Right lobe of liver (tissue), 4 donors: ENCODE measurements around the gene SETBP1.

Experiments
- CTCF ChIP-seq, 4 donors: fragments of 200-600 bp in 3 of 4; fragments of 450-650 bp in 1 of 4; IDR thresholded peaks; one replicate each; pipeline versions ENCODE4 v1.5.1 to v1.8.0; 2016 to 2022; ENCODE audit warnings: antibody characterized with exemption in 4 of 4, mild to moderate bottlenecking in 2 of 4
- POLR2A ChIP-seq: fragments of 450-650 bp; IDR thresholded peaks from one replicate; pipeline ENCODE4 v1.6.1; 2017; ENCODE audit warnings: antibody characterized with exemption, mild to moderate bottlenecking
- donor health status: DM: no; HTN: no; CAD: no.
- donor health status: DM: no; HTN: no; CAD: no.
- donor health status: DM: no; HTN: yes; CAD: no.

GRCh38 chr18:44882163-44882868 lies 201.6 kb downstream of the SETBP1 start:
- TF ChIP-seq POLR2A (no peak), CTCF (IDR thresholded peaks at IDR 0.05) (no peak)
